ENCODE data around the gene BCAP31.
"Not testable (repeated sequence)": the region's sequence is repeated elsewhere in the genome, so short reads cannot be mapped to it uniquely, and the experiment has no call there.

Gene BCAP31

GRCh38 chrX:153708415-153708814 is 15.8 kb downstream of the BCAP31 start:
- Histone ChIP-seq H3K4me3 (ENCODE audit: control insufficient read depth in 1 of 7, extremely low read depth in 1 of 7, insufficient read depth in 4 of 7, low read depth in 2 of 7, low read length in 6 of 7) (no peak overlapping the region), H3K27ac (ENCODE audit: insufficient read depth in 1 of 2, low read depth in 1 of 2, low read length in 2 of 2, poor library complexity in 1 of 2, severe bottlenecking in 2 of 2) (no peak overlapping the region), H3K4me1 (ENCODE audit: control extremely low read depth in 1 of 4, control insufficient read depth in 4 of 4, insufficient read depth in 4 of 4, low read length in 3 of 4) (peaks cover 0 to 4% (median 2%) of the 10 kb centered on the region in 4 experiments), H3K27me3 (replicated peaks in 2 of 5; ENCODE audit: control insufficient read depth in 4 of 5, insufficient read depth in 5 of 5, low read length in 4 of 5) (peaks cover 0 to 26% (median 0%) of the 10 kb centered on the region in 5 experiments), H3K36me3 (ENCODE audit: control insufficient read depth in 4 of 4, insufficient read depth in 4 of 4, low read length in 3 of 4) (peaks cover 0 to 53% (median 10%) of the 10 kb centered on the region in 4 experiments), H3K9me3 (ENCODE audit: control extremely low read depth in 1 of 5, control insufficient read depth in 4 of 5, insufficient read depth in 2 of 5, low read depth in 1 of 5, low read length in 4 of 5) (no peaks in the 10 kb centered on the region)
- POLR2A ChIA-PET, result interaction anchor here (0.9 kb wide), 1 partner anchor 12 kb away, joined by 3 read pairs; no protein-coding TSS in a partner anchor
- 29% methylated on average over 12 of the region's 13 CpGs for WGBS (ENCODE audit: insufficient coverage)
- CTCF ChIA-PET, result interaction anchor here (1.1 to 3.0 kb wide), 10 partner anchors 11 to 761 kb away, joined by 3 to 14 read pairs (median 4); no protein-coding TSS in a partner anchor
- peak; percentile 63 to 83 (median 80) for DNase-seq

- DNase-seq, result no peak
- H3K4me1 ChIP-seq (ENCODE audit: control extremely low read depth in 1 of 4, control insufficient read depth in 4 of 4, insufficient read depth in 4 of 4, low read length in 3 of 4), result peaks cover 0 to 4% (median 2%) of the 10 kb centered on the region in 4 experiments
- 95% methylated on average over 4 of the region's 6 CpGs for WGBS (ENCODE audit: insufficient coverage)
- H3K27ac ChIP-seq (ENCODE audit: insufficient read depth in 1 of 2, low read depth in 1 of 2, low read length in 2 of 2, poor library complexity in 1 of 2, severe bottlenecking in 2 of 2), result no peak overlapping the region
- no peak overlapping the region for H3K4me3 ChIP-seq (ENCODE audit: control insufficient read depth in 1 of 7, extremely low read depth in 1 of 7, insufficient read depth in 4 of 7, low read depth in 2 of 7, low read length in 6 of 7)
- H3K27me3 ChIP-seq (replicated peaks in 2 of 5; ENCODE audit: control insufficient read depth in 4 of 5, insufficient read depth in 5 of 5, low read length in 4 of 5), result peaks cover 0 to 26% (median 0%) of the 10 kb centered on the region in 5 experiments
- peaks cover 0 to 57% (median 9%) of the 10 kb centered on the region in 4 experiments for H3K36me3 ChIP-seq (ENCODE audit: control insufficient read depth in 4 of 4, insufficient read depth in 4 of 4, low read length in 3 of 4)
- CTCF ChIA-PET, result interaction anchor here (1.2 to 1.9 kb wide), 5 partner anchors 12 to 168 kb away, joined by 4 to 8 read pairs (median 6); no protein-coding TSS in a partner anchor
- no peaks in the 10 kb centered on the region for H3K9me3 ChIP-seq (ENCODE audit: control extremely low read depth in 1 of 5, control insufficient read depth in 4 of 5, insufficient read depth in 2 of 5, low read depth in 1 of 5, low read length in 4 of 5)
- POLR2A ChIA-PET, result no interaction called here
Measured at GRCh38 chrX:153707406-153707805, 16.8 kb downstream of the BCAP31 start.

- Histone ChIP-seq H3K4me1 (ENCODE audit: control extremely low read depth in 1 of 4, control insufficient read depth in 4 of 4, insufficient read depth in 4 of 4, low read length in 3 of 4) (peaks cover 0 to 4% (median 2%) of the 10 kb centered on the region in 4 experiments), H3K36me3 (ENCODE audit: control insufficient read depth in 4 of 4, insufficient read depth in 4 of 4, low read length in 3 of 4) (peaks cover 0 to 59% (median 13%) of the 10 kb centered on the region in 4 experiments), H3K4me3 (ENCODE audit: control insufficient read depth in 1 of 7, extremely low read depth in 1 of 7, insufficient read depth in 4 of 7, low read depth in 2 of 7, low read length in 6 of 7) (no peak overlapping the region), H3K27me3 (replicated peaks in 2 of 5; ENCODE audit: control insufficient read depth in 4 of 5, insufficient read depth in 5 of 5, low read length in 4 of 5) (peaks cover 0 to 27% (median 0%) of the 10 kb centered on the region in 5 experiments), H3K27ac (ENCODE audit: insufficient read depth in 1 of 2, low read depth in 1 of 2, low read length in 2 of 2, poor library complexity in 1 of 2, severe bottlenecking in 2 of 2) (no peak overlapping the region), H3K9me3 (ENCODE audit: control extremely low read depth in 1 of 5, control insufficient read depth in 4 of 5, insufficient read depth in 2 of 5, low read depth in 1 of 5, low read length in 4 of 5) (no peaks in the 10 kb centered on the region)
- CTCF ChIA-PET, result interaction anchor here (1.2 to 1.9 kb wide), 3 partner anchors 12 to 153 kb away, joined by 4 to 6 read pairs (median 4); no protein-coding TSS in a partner anchor
- whole genome bisulfite sequencing (ENCODE audit: insufficient coverage), result 83% methylated on average over 5 of the region's 9 CpGs
- POLR2A ChIA-PET, result no interaction called here
- DNase-seq, result no peak
Measured at GRCh38 chrX:153706799-153707198, 17.4 kb downstream of the BCAP31 start.

- H3K4me1 ChIP-seq (ENCODE audit: control extremely low read depth in 1 of 4, control insufficient read depth in 4 of 4, insufficient read depth in 4 of 4, low read length in 3 of 4); DNase-seq; POLR2A ChIA-PET; H3K4me3 ChIP-seq (ENCODE audit: control insufficient read depth in 1 of 7, extremely low read depth in 1 of 7, insufficient read depth in 4 of 7, low read depth in 2 of 7, low read length in 6 of 7); H3K27ac ChIP-seq (ENCODE audit: insufficient read depth in 1 of 2, low read depth in 1 of 2, low read length in 2 of 2, poor library complexity in 1 of 2, severe bottlenecking in 2 of 2); H3K9me3 ChIP-seq (ENCODE audit: control extremely low read depth in 1 of 5, control insufficient read depth in 4 of 5, insufficient read depth in 2 of 5, low read depth in 1 of 5, low read length in 4 of 5): not testable (repeated sequence)
- Histone ChIP-seq H3K27me3 (replicated peaks in 2 of 5; ENCODE audit: control insufficient read depth in 4 of 5, insufficient read depth in 5 of 5, low read length in 4 of 5) (peaks cover 0 to 26% (median 0%) of the 10 kb centered on the region in 5 experiments), H3K36me3 (ENCODE audit: control insufficient read depth in 4 of 4, insufficient read depth in 4 of 4, low read length in 3 of 4) (peaks cover 0 to 67% (median 13%) of the 10 kb centered on the region in 4 experiments)
- CTCF ChIA-PET, result interaction anchor here (0.6 kb wide), 1 partner anchor 38 kb away, joined by 3 read pairs; no protein-coding TSS in a partner anchor
- WGBS (ENCODE audit: insufficient coverage), result 90% methylated on average over 17 of the region's 18 CpGs
Measured at GRCh38 chrX:153705403-153706060, 18.7 kb downstream of the BCAP31 start.

GRCh38 chrX:153704631-153705402 is 19.4 kb downstream of the BCAP31 start:
- DNase-seq, result not testable (repeated sequence)
- CTCF ChIA-PET, result interaction anchor here (0.8 kb wide), 1 partner anchor 20 kb away, joined by 4 read pairs; no protein-coding TSS in a partner anchor

GRCh38 chrX:153704021-153704526 is 20.1 kb downstream of the BCAP31 start:
- Histone ChIP-seq H3K4me1 (ENCODE audit: control extremely low read depth in 1 of 4, control insufficient read depth in 4 of 4, insufficient read depth in 4 of 4, low read length in 3 of 4) (peaks cover 0 to 4% (median 2%) of the 10 kb centered on the region in 4 experiments), H3K4me3 (ENCODE audit: control insufficient read depth in 1 of 7, extremely low read depth in 1 of 7, insufficient read depth in 4 of 7, low read depth in 2 of 7, low read length in 6 of 7) (no peak overlapping the region), H3K27ac (ENCODE audit: insufficient read depth in 1 of 2, low read depth in 1 of 2, low read length in 2 of 2, poor library complexity in 1 of 2, severe bottlenecking in 2 of 2) (no peak overlapping the region), H3K9me3 (ENCODE audit: control extremely low read depth in 1 of 5, control insufficient read depth in 4 of 5, insufficient read depth in 2 of 5, low read depth in 1 of 5, low read length in 4 of 5) (no peaks in the 10 kb centered on the region), H3K27me3 (replicated peaks in 2 of 5; ENCODE audit: control insufficient read depth in 4 of 5, insufficient read depth in 5 of 5, low read length in 4 of 5) (peaks cover 0 to 22% (median 0%) of the 10 kb centered on the region in 5 experiments), H3K36me3 (ENCODE audit: control insufficient read depth in 4 of 4, insufficient read depth in 4 of 4, low read length in 3 of 4) (peaks cover 0 to 59% (median 11%) of the 10 kb centered on the region in 4 experiments)
- ChIA-PET CTCF (interaction anchor here (0.8 to 1.6 kb wide), 2 partner anchors 8 to 19 kb away, joined by 3 to 4 read pairs; no protein-coding TSS in a partner anchor), POLR2A (no interaction called here)
- 89% methylated on average over 13 of the region's 18 CpGs for WGBS (ENCODE audit: insufficient coverage)
- no peak for DNase-seq

More at GRCh38 chrX:153704631-153705402, 19.4 kb downstream of the BCAP31 start:
- H3K4me3 ChIP-seq (ENCODE audit: control insufficient read depth in 1 of 7, extremely low read depth in 1 of 7, insufficient read depth in 4 of 7, low read depth in 2 of 7, low read length in 6 of 7); H3K27ac ChIP-seq (ENCODE audit: insufficient read depth in 1 of 2, low read depth in 1 of 2, low read length in 2 of 2, poor library complexity in 1 of 2, severe bottlenecking in 2 of 2); H3K4me1 ChIP-seq (ENCODE audit: control extremely low read depth in 1 of 4, control insufficient read depth in 4 of 4, insufficient read depth in 4 of 4, low read length in 3 of 4); POLR2A ChIA-PET; H3K9me3 ChIP-seq (ENCODE audit: control extremely low read depth in 1 of 5, control insufficient read depth in 4 of 5, insufficient read depth in 2 of 5, low read depth in 1 of 5, low read length in 4 of 5): not testable (repeated sequence)
- Histone ChIP-seq H3K27me3 (replicated peaks in 2 of 5; ENCODE audit: control insufficient read depth in 4 of 5, insufficient read depth in 5 of 5, low read length in 4 of 5) (peaks cover 0 to 22% (median 0%) of the 10 kb centered on the region in 5 experiments), H3K36me3 (ENCODE audit: control insufficient read depth in 4 of 4, insufficient read depth in 4 of 4, low read length in 3 of 4) (peaks cover 0 to 63% (median 12%) of the 10 kb centered on the region in 4 experiments)
- WGBS (ENCODE audit: insufficient coverage), result 73% methylated on average over 6 of the region's 12 CpGs

Measured in common myeloid progenitor, CD34-positive (primary cell).